H1 (cell line): ENCODE measurements around the gene ASXL2.

ENCODE experiments used
- CTCF ChIP-seq, 3 experiments: IDR thresholded peaks; 1 replicate in 2 of 3; 2 replicates in 1 of 3; pipeline versions ENCODE4 v1.5.1 to v1.6.1; 2011; ENCODE audit warnings: low read length in 3 of 3, mild to moderate bottlenecking in 3 of 3, inconsistent platforms in 2 of 3, low read depth in 1 of 3, moderate library complexity in 1 of 3; ENCODE audit not compliant: insufficient read depth in 1 of 3; ENCODE audit errors: control extremely low read depth in 1 of 3
- JUN ChIP-seq: IDR thresholded peaks from 2 replicates; pipeline ENCODE4 v1.6.1; 2011; ENCODE audit warnings: low read depth, mild to moderate bottlenecking, improper control_type of control experiment, low read length
- MAFK ChIP-seq: IDR thresholded peaks from 2 replicates; pipeline ENCODE4 v1.6.1; 2012; ENCODE audit warnings: low read depth, mild to moderate bottlenecking, improper control_type of control experiment, low read length
- RFX5 ChIP-seq: IDR thresholded peaks from 2 replicates; pipeline ENCODE4 v1.6.1; 2011; ENCODE audit warnings: low read depth, low read length, improper control_type of control experiment, borderline replicate concordance

GRCh38 chr2:25922501-25922900 is 44.2 kb upstream of the ASXL2 start:
- no peak for TF ChIP-seq CTCF (IDR thresholded peaks at IDR 0.05; ENCODE audit: control extremely low read depth in 1 of 3, insufficient read depth in 1 of 3, low read depth in 1 of 3, low read length in 3 of 3)
- no peak for TF ChIP-seq MAFK
- TF ChIP-seq JUN: no peak
- TF ChIP-seq RFX5: no peak
